HAP-1 (cell line): ENCODE results near the gene PTPRN2.

Source experiments
- DNase-seq, 2 experiments: peaks; one replicate each; pipeline ENCODE4 v3.0.0-alpha.2; 2016 to 2020; ENCODE audit warnings: low spot score in 2 of 2
- H3K27me3 ChIP-seq: fragments of 250-450 bp; sonication (Bioruptor Pico); 2 replicates; pipeline ENCODE4 v1.5.1; 2020; ENCODE audit warnings: low read depth, mild to moderate bottlenecking, moderate library complexity
- H3K36me3 ChIP-seq: fragments of 250-450 bp; sonication (Bioruptor Pico); replicated peaks from 2 replicates; pipeline ENCODE4 v1.5.1; 2020; ENCODE audit warnings: mild to moderate bottlenecking
- H3K4me1 ChIP-seq: fragments of 250-450 bp; sonication (Bioruptor Pico); 2 replicates; pipeline ENCODE4 v1.5.1; 2020; ENCODE audit warnings: mild to moderate bottlenecking
- H3K4me3 ChIP-seq: fragments of 250-450 bp; sonication (Bioruptor Pico); 2 replicates; pipeline ENCODE4 v1.5.1; 2020; ENCODE audit warnings: mild to moderate bottlenecking, moderate library complexity
- H3K9me3 ChIP-seq: fragments of 250-450 bp; sonication (Bioruptor Pico); 2 replicates; pipeline ENCODE4 v1.5.1; 2020; ENCODE audit warnings: mild to moderate bottlenecking, moderate library complexity
- in situ Hi-C: fragments of 300-500 bp; cut with MboI; formaldehyde crosslinking; loops from 3 replicates; pipeline ENCODE4 v1.14.3; 2020; ENCODE audit warnings: low sequenced_read_pairs, inconsistent platforms, mixed read lengths

The PTPRN2 gene

GRCh38 chr7:157557263-157557662, 1030.4 kb downstream of the PTPRN2 start:
- in situ Hi-C loops, result no loop called here
- Histone ChIP-seq H3K9me3 (no peaks in the 10 kb centered on the region), H3K36me3 (no peaks in the 10 kb centered on the region), H3K4me3 (no peak overlapping the region), H3K4me1 (no peaks in the 10 kb centered on the region), H3K27me3 (no peaks in the 10 kb centered on the region)
- DNase-seq, result no peak

- no peaks in the 10 kb centered on the region for H3K36me3 ChIP-seq
- H3K9me3 ChIP-seq, result no peaks in the 10 kb centered on the region
- H3K4me3 ChIP-seq, result no peak overlapping the region
- no peaks in the 10 kb centered on the region for H3K4me1 ChIP-seq
- DNase-seq, result no peak
- in situ Hi-C loops, result no loop called here
- H3K27me3 ChIP-seq, result no peaks in the 10 kb centered on the region
Measured at GRCh38 chr7:157556642-157556944, 1031.0 kb downstream of the PTPRN2 start.

DNA sequence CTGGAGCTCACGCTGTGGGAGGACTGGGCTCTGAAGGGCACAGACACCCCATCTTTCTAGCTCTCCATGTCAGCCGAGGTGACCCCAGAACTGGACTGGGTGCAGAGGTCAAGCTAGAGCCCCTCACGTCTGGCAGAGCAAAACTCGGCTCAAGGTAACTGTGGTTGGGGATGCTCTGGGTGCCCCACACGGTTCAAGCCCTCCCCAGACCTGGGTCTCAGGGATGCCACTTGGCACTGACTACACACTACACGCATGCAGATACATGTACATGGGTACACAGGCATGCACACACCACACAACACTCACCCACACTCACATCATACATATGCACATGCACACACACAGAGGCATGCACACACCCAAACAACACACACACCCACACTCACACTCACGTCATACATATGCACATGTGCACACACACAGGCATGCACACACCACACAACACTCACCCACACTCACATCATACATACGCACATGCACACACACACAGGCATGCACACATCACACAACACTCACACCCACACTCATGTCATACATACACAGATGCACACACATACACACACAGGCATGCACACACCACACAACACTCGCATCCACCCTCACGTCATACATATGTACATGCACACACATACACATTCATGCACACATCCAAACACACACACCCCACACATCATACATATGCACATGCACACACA, 1031.5 kb downstream of the PTPRN2 start:
- no peak for DNase-seq
- Histone ChIP-seq H3K4me1 (no peaks in the 10 kb centered on the region), H3K27me3 (no peaks in the 10 kb centered on the region), H3K36me3 (no peaks in the 10 kb centered on the region), H3K4me3 (no peak overlapping the region), H3K9me3 (no peaks in the 10 kb centered on the region)
- in situ Hi-C loops, result no loop called here

- Histone ChIP-seq H3K4me3 (no peak overlapping the region), H3K4me1 (no peaks in the 10 kb centered on the region), H3K36me3 (no peaks in the 10 kb centered on the region), H3K9me3 (no peaks in the 10 kb centered on the region), H3K27me3 (no peaks in the 10 kb centered on the region)
- in situ Hi-C loops, result no loop called here
- DNase-seq, result no peak
Measured at GRCh38 chr7:157555313-157555712, 1032.3 kb downstream of the PTPRN2 start.

GRCh38 chr7:157554393-157555238, 1033.0 kb downstream of the PTPRN2 start:
- no peaks in the 10 kb centered on the region for H3K36me3 ChIP-seq
- H3K27me3 ChIP-seq, result no peaks in the 10 kb centered on the region
- in situ Hi-C loops, result no loop called here
- no peak for DNase-seq
- H3K9me3 ChIP-seq, result no peaks in the 10 kb centered on the region
- H3K4me1 ChIP-seq, result no peaks in the 10 kb centered on the region
- no peak overlapping the region for H3K4me3 ChIP-seq

DNA sequence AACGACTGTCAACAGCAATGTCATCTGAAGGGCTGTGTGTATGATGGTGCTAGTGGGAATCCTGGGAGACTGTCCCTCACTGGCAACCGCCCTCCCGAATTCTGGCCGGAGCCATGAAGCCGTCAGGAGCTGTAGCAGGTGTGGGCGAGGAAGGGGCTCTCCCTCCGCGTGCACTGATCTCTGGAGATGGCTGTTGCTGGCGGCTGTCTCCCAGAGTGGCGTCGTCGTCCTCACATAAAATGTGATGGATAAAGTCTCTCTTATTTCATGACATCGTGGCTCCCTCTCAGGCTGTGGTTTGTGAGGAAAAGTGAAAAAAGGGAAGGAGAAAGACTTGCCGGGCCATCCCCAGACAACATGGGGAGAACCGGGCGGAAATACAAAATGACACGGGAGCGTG, 1034.4 kb downstream of the PTPRN2 start:
- DNase-seq, result no peak
- no peaks in the 10 kb centered on the region for H3K27me3 ChIP-seq
- no peak overlapping the region for H3K4me3 ChIP-seq

DNA sequence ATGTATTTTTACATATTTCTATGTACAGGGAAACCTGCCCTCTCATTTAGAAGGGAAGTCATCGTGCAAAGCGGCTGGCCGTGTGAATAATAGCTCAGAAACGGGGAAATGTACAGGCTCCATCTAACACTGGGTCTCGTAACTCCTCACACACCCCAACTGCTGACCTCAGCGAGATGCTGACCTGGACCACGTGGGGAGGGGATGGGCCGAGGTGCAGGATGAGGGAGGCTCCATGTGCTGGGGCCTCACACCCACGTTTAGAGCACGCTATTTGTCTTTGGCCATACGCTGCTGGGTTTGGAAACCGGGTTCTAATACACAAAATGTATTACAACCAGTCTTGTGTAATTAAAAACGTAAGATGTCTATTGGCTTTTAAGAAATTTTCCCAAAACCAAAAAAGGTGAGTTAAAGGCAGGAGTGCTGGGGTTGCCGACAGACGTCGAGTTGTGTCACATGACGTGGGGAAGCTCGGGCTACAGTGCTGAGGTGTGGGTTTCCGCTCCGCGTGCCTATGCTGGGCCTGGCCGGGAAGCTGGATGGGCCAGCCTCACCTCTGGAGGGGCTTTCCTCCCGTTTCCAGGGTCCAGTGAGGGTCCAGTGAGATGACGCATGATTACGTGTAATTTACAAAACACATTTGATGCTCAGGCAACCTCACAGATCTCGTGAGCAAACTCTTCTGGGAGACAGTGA, 1035.2 kb downstream of the PTPRN2 start:
- Histone ChIP-seq H3K4me3 (no peak overlapping the region), H3K9me3 (no peaks in the 10 kb centered on the region), H3K27me3 (no peaks in the 10 kb centered on the region), H3K36me3 (no peaks in the 10 kb centered on the region), H3K4me1 (no peaks in the 10 kb centered on the region)
- in situ Hi-C loops, result no loop called here
- no peak for DNase-seq

More for the DNA sequence above, 1034.4 kb downstream of the PTPRN2 start:
- Histone ChIP-seq H3K4me1 (no peaks in the 10 kb centered on the region), H3K9me3 (no peaks in the 10 kb centered on the region), H3K36me3 (no peaks in the 10 kb centered on the region)
- in situ Hi-C loops, result no loop called here

DNA sequence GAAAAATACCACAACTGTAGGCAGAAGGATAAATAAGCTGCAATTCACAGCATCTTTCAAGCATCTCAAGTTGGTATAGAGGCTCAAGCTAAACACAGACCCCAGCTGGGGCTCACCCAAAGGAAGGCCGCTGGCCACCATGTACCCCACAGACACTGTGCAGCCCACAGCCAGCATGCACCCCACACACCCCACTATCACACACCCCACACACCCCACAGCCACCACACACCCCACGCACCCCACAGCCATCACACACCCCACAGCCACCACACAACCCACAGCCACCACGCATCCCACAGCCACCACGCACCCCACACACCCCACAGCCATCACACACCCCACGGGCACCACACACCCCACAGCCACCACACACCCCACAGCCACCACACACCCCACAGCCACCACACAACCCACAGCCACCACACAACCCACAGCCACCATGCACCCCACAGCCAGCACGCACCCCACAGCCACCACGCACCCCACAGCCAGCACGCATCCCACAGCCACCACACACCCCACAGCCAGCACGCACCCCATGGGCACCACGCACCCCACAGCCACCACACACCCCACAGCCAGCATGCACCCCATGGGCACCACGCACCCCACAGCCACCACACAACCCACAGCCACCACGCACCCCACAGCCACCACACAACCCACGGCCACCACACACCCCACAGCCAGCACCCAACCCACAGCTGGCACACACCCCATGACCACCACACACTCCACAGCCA, 1036.1 kb downstream of the PTPRN2 start:
- H3K4me3 ChIP-seq, result no peak overlapping the region
- in situ Hi-C loops, result no loop called here
- no peaks in the 10 kb centered on the region for H3K9me3 ChIP-seq
- no peak for DNase-seq
- no peaks in the 10 kb centered on the region for H3K4me1 ChIP-seq
- H3K27me3 ChIP-seq, result no peaks in the 10 kb centered on the region
- no peaks in the 10 kb centered on the region for H3K36me3 ChIP-seq

GRCh38 chr7:157550300-157551275, 1037.0 kb downstream of the PTPRN2 start:
- no peak for DNase-seq
- Histone ChIP-seq H3K9me3 (no peaks in the 10 kb centered on the region), H3K27me3 (no peaks in the 10 kb centered on the region), H3K36me3 (no peaks in the 10 kb centered on the region), H3K4me3 (no peak overlapping the region), H3K4me1 (no peaks in the 10 kb centered on the region)
- in situ Hi-C loops, result no loop called here

- Histone ChIP-seq H3K27me3 (no peaks in the 10 kb centered on the region), H3K9me3 (no peaks in the 10 kb centered on the region), H3K4me1 (no peaks in the 10 kb centered on the region), H3K36me3 (no peaks in the 10 kb centered on the region), H3K4me3 (no peak overlapping the region)
- in situ Hi-C loops, result no loop called here
- DNase-seq, result no peak
Measured at GRCh38 chr7:157549612-157550299, 1037.9 kb downstream of the PTPRN2 start.

DNA sequence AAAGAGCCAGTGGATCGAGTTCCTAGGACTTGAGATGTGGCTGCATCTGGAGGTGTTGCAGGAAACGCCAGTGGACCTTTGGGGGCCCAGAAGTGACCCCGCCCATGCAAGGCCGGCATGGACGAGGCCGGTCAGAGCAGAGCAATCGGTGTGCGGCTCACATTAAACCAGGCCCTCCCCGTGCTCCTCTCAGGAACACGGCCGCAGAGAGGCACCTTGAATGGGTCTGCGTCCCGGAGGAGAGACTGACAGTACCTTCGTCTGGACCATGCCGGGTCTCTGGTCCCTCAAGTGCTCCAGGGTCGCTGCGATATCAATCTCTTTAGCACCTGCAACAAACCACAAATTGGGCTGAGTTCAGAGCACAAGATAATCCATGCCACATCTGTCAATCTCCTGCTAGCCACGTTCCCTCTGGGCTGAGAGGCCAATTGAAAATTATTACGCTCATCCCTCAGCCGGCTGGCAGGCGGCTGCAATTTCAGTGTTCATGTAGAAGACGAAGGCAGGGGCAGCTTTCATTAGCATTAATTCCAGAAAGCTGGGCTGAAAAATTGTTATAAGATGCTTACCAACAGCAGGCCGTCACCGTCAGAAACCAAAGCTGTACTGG, 1038.8 kb downstream of the PTPRN2 start:
- no peaks in the 10 kb centered on the region for H3K27me3 ChIP-seq
- no peaks in the 10 kb centered on the region for H3K4me1 ChIP-seq
- no peak overlapping the region for H3K4me3 ChIP-seq
- no peaks in the 10 kb centered on the region for H3K9me3 ChIP-seq
- no peak for DNase-seq
- in situ Hi-C loops, result no loop called here
- no peaks in the 10 kb centered on the region for H3K36me3 ChIP-seq

DNA sequence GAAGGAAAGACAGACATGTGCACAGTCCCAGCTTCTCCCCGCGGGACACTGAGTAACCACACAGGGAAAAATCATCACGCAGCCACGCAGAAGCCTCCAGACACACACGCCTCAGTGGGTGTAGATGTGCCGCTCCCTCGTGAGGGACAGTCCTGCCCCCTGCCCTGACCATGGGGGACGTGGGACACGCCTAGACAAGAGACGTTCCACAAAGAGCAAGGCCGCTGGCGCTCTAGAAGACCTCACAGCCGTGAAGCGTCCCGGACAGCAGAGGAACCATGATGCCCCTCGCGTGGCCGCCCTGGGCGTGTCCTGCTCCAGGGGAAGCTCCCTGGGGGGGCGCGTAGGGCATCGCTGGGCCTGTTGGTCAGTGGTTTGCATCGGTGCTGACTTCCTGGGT, 1040.0 kb downstream of the PTPRN2 start:
- DNase-seq, result no peak
- in situ Hi-C loops, result no loop called here
- H3K9me3 ChIP-seq, result no peaks in the 10 kb centered on the region
- H3K4me3 ChIP-seq, result no peak overlapping the region
- no peaks in the 10 kb centered on the region for H3K4me1 ChIP-seq
- H3K36me3 ChIP-seq, result no peaks in the 10 kb centered on the region
- no peaks in the 10 kb centered on the region for H3K27me3 ChIP-seq
